Natural killer cell treated with Interleukin-12 subunit alpha and Interleukin-12 subunit beta and Interleukin-15 and Interleukin-18, amount 100 ng/mL, for 72 hours (primary cell): ENCODE data around the gene MIB1. TPM values are rescaled to one million over a fixed set of nuclear protein-coding genes. Genes with fewer than 3 reads are reported as not detected.
A peak's percentile ranks its signal among the peaks of the same experiment; 100 is the strongest.
"Not testable (repeated sequence)": the region's sequence is repeated elsewhere in the genome, so short reads cannot be mapped to it uniquely, and the experiment has no call there.

ENCODE experiments used
- ATAC-seq, 2 donors: fragments of 150-1000 bp; cut with Tn5 transposase in 1 of 2; sonication (Bioruptor Pico), chemical (Tn5 transposase) in 1 of 2; 2 replicates each; pipeline ENCODE4 v1.10.0; 2021
- DNase-seq: peaks from one replicate; pipeline ENCODE4 v3.0.0; 2022; ENCODE audit warnings: low spot score
- H3K27ac Mint-ChIP-seq, 2 donors: 1 replicate in 1 of 2; 2 replicates in 1 of 2; pipeline ENCODE4 v1.8.0; 2022; ENCODE audit warnings: mixed read lengths in 2 of 2, mild to moderate bottlenecking in 1 of 2, moderate library complexity in 1 of 2
- H3K27me3 Mint-ChIP-seq, 2 donors: 1 replicate in 1 of 2; 2 replicates in 1 of 2; pipeline ENCODE4 v1.8.0; 2022; ENCODE audit warnings: mixed read lengths in 2 of 2
- H3K36me3 Mint-ChIP-seq: one replicate; pipeline ENCODE4 v1.8.0; 2022; ENCODE audit warnings: mixed read lengths
- H3K4me1 Mint-ChIP-seq, 2 donors: 1 replicate in 1 of 2; 2 replicates in 1 of 2; pipeline ENCODE4 v1.8.0; 2022; ENCODE audit warnings: low read depth in 2 of 2, mixed read lengths in 2 of 2, mild to moderate bottlenecking in 1 of 2
- H3K4me3 Mint-ChIP-seq: one replicate; pipeline ENCODE4 v1.8.0; 2022; ENCODE audit warnings: mixed read lengths
- H3K9me3 Mint-ChIP-seq: 2 replicates; pipeline ENCODE4 v1.8.0; 2022; ENCODE audit warnings: mixed read lengths
- total RNA-seq, 2 donors: library from RNA; stranded (reverse); gene quantifications; one replicate each; pipeline ENCODE4 v1.2.3, GENCODE V29; 2022

The MIB1 gene
- total RNA-seq, 2 donors from 2014 or later = 20.1 to 30.3 TPM

DNA sequence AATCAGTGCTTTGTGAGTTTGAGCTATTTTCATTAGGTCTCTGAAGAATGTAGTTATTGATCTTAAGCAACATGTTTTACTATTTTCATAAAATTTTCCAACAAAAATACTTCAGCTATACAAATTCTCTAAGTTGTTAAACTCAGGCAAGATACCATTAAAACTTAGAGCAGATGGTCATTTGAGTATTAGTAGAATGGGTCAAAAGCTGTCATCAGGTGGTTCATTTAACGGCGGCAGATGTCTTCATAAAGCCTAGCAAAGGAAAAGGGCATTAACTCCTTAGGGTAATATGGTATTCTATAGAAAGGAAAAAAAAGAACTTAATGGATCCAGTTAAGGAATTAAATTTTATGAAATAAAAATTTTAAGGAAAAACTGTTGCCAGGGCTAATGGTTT, 19.2 kb downstream of the MIB1 start:
- no peaks in the 10 kb centered on the region for H3K36me3 Mint-ChIP-seq
- DNase-seq (no peak), ATAC-seq (no peak)
- H3K4me3 Mint-ChIP-seq = no peak overlapping the region
- no peaks in the 10 kb centered on the region for H3K9me3 Mint-ChIP-seq
- no peak overlapping the region for H3K27ac Mint-ChIP-seq
- H3K4me1 Mint-ChIP-seq = peaks cover 6 to 12% of the 10 kb centered on the region in 2 donors
- no peaks in the 10 kb centered on the region for H3K27me3 Mint-ChIP-seq

DNA sequence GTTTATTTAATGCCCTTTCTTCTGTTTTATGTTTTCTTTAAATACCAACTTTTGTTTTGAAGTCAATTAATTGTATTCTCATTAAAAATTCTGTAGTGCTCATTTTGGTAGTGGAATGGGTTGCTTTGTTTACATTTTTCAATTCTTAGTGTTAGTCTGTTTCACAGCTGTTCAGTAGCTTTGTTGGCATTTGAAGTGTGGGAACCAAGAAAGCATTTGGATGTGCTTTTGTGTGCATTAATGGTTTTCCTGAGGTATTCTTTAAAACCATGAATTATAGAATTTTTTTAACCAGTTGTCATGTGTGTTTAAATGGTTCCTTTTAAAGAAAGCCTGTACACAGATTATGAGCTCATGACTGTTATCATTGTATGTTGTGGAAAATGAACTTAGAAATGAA, 19.7 kb downstream of the MIB1 start:
- Mint-ChIP-seq H3K4me3 (no peak overlapping the region), H3K4me1 (peaks cover 6 to 12% of the 10 kb centered on the region in 2 donors), H3K9me3 (no peaks in the 10 kb centered on the region), H3K27me3 (no peaks in the 10 kb centered on the region), H3K27ac (no peak overlapping the region), H3K36me3 (no peaks in the 10 kb centered on the region)
- ATAC-seq (no peak), DNase-seq (no peak)

DNA sequence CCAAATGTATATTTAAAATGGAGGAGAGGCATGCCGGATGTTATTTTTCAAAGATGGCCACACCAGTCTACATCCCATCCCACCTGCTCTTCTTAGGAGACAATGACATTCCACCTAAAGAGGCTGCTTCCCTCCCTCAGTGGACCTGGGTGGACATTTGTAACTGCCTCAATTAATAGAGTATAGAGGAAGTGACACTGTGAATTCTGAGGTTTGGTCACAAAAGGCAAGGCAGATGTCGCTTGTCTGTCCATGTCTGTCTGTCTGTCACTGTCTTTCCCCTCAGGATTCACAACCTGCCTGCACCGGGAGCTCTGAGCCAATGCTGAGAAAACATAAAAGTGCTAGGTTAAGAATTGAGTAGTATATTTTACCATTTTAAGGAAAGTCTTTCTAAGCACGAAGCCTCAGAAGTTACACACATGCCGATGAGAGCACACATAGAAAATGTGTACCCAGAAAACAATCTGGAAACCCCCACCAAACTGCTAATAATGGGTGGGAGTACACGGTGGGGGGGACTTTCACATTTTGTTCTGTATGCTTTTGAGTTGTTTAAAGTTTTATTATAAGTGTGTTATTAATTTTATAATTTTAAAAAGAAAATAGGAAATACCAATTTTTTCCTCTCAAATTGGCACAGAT, 21.0 kb downstream of the MIB1 start:
- peaks cover 6 to 12% of the 10 kb centered on the region in 2 donors for H3K4me1 Mint-ChIP-seq
- no peaks in the 10 kb centered on the region for H3K9me3 Mint-ChIP-seq
- H3K27ac Mint-ChIP-seq = no peak overlapping the region
- ATAC-seq = no peak
- H3K27me3 Mint-ChIP-seq = no peaks in the 10 kb centered on the region
- H3K4me3 Mint-ChIP-seq = peak overlapping the region; percentile 15
- DNase-seq = no peak
- peaks cover 8% of the 10 kb centered on the region for H3K36me3 Mint-ChIP-seq

DNA sequence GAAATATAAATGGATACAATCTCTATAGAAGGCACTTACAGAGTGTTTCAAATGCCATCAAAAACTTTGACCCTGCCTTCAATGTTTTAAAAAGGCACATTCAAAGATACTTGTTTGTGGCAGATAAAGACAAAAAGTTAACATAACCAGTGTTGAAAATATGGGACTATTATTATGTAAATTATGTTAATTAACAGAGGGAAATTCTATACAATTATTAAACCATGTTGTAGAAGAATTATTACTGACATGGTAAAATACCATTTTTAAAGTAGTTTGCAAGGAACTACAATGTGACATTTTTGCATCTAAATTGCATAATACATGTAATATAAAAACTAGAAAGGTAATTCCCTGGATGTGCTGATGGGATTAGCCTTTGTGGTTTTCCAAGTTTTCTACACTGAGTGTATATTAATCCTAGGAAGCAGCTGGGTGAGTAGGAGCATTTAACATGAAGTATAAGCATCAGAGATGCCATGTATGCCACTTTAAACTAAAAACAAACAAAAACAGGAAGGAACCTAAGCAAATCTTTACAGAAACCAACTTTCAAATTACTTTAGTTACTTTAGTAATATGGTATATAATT, 21.7 kb downstream of the MIB1 start:
- no peak for ATAC-seq
- no peak overlapping the region for H3K27ac Mint-ChIP-seq
- H3K9me3 Mint-ChIP-seq = no peaks in the 10 kb centered on the region
- no peak overlapping the region for H3K4me3 Mint-ChIP-seq
- H3K4me1 Mint-ChIP-seq = peaks cover 6 to 12% of the 10 kb centered on the region in 2 donors
- H3K36me3 Mint-ChIP-seq = peaks cover 8% of the 10 kb centered on the region
- DNase-seq = no peak
- H3K27me3 Mint-ChIP-seq = no peaks in the 10 kb centered on the region

DNA sequence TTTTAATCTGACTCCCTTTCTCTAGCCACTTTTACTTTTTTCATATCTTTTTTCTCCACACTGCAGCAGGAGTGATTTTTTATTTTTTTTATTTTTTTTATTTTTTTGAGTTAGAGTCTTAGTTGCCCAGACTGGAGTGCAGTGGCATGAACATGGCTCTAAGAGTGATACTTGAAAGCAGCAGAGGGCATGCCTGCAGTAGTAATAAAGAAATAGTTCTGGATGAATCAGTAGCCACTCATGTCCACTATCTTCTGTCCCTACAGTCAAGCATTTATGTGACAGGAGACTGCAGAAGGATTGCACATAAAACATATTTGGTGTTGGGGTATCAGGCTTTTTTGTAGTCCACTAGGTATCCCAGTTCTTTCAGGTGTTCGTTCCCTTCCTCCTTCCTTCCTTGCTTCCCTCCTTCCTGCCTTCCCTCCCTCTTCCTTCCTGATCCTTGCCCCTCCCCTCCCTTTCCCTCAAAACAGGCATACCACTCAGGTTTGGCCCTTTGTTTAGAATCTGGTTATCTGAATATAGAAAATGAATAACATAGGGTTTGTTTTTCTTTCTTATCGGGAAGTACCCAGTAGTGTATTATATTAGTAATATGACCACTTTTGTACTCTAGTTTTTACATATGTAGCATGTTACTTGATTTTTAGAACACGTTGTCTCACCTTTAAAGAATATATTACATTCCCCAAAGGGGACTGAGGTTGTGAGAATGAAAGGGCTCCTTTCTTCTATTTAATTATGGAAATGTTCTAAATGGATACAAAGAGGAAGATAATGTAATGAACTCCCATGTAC, 23.5 kb downstream of the MIB1 start:
- Mint-ChIP-seq H3K4me3 (no peak overlapping the region), H3K27ac (no peak overlapping the region), H3K36me3 (peaks cover 8% of the 10 kb centered on the region)

DNA sequence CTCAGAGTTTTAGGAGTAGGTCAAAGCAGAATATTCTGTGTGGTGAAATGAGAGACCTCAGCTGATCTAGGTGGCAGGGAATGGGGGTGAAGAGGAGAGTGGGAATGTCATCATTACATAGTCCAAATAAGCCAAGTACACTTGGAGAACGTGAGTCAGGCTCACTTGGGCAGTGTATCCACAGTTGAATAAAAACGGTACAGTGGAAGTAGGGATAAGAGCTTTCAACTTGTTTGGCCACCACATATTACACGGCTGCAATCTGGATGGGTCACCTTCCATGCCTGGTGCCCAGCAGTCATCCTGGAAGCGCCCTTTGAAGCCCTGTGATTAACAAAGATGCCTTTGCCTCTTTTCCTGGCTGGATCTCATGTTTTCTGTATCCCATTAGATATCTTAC, 28.6 kb downstream of the MIB1 start:
- Mint-ChIP-seq H3K27me3 (no peaks in the 10 kb centered on the region), H3K36me3 (peaks cover 8% of the 10 kb centered on the region)
- ATAC-seq = no peak

More for the DNA sequence above, 23.5 kb downstream of the MIB1 start:
- ATAC-seq = no peak
- Mint-ChIP-seq H3K9me3 (no peaks in the 10 kb centered on the region), H3K4me1 (peaks cover 6 to 12% of the 10 kb centered on the region in 2 donors), H3K27me3 (no peaks in the 10 kb centered on the region)
- no peak for DNase-seq

DNA sequence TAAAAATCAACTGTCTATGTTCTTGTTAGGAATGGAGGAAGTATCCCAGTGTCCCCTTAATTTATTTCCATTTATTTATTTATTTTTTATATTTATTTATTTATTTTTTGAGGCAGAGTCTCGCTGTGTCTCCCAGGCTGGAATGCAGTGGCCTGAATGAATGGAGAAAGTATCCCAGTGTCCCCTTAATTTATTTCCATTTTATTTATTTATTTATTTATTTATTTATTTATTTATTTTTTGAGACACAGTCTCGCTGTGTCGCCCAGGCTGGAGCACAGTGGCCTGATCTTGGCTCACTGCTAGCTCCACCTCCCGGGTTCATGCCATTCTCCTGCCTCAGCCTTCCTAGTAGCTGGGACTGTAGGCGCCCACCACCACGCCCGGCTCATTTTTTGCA, 34.1 kb downstream of the MIB1 start:
- H3K4me3 Mint-ChIP-seq = no peak overlapping the region
- H3K27ac Mint-ChIP-seq = no peak overlapping the region
- ATAC-seq (no peak), DNase-seq (no peak)
- H3K36me3 Mint-ChIP-seq = peaks cover 5% of the 10 kb centered on the region
- no peaks in the 10 kb centered on the region for H3K27me3 Mint-ChIP-seq
- no peaks in the 10 kb centered on the region for H3K9me3 Mint-ChIP-seq
- H3K4me1 Mint-ChIP-seq = peaks cover 0 to 5% of the 10 kb centered on the region in 2 donors

More for the DNA sequence above, 28.6 kb downstream of the MIB1 start:
- DNase-seq = no peak
- Mint-ChIP-seq H3K4me1 (no peaks in the 10 kb centered on the region), H3K27ac (no peak overlapping the region), H3K4me3 (no peak overlapping the region), H3K9me3 (no peaks in the 10 kb centered on the region)

DNA sequence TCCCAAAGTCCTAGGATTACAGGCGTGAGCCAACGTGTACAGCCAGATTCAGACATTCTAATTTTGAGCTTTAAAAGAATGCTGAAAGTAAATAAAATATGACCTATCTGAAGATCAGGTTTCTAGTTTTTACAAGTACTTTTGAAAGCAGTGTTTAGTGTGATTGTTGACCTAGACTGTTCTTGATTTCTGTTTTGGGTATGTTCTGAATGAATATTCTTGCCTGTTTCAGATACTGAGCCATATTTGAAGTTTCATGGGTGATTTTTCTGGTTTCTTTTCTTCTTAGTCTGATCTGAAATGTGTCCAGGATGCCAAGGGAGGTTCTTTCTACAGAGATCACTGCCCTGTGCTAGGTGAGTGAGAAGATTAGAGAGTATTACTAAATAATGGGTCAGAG, 37.2 kb downstream of the MIB1 start:
- H3K4me3 Mint-ChIP-seq = no peak overlapping the region
- peaks cover 0 to 5% of the 10 kb centered on the region in 2 donors for H3K4me1 Mint-ChIP-seq
- DNase-seq = no peak
- no peak overlapping the region for H3K27ac Mint-ChIP-seq
- no peaks in the 10 kb centered on the region for H3K27me3 Mint-ChIP-seq
- H3K36me3 Mint-ChIP-seq = peaks cover 17% of the 10 kb centered on the region
- no peaks in the 10 kb centered on the region for H3K9me3 Mint-ChIP-seq
- no peak for ATAC-seq

DNA sequence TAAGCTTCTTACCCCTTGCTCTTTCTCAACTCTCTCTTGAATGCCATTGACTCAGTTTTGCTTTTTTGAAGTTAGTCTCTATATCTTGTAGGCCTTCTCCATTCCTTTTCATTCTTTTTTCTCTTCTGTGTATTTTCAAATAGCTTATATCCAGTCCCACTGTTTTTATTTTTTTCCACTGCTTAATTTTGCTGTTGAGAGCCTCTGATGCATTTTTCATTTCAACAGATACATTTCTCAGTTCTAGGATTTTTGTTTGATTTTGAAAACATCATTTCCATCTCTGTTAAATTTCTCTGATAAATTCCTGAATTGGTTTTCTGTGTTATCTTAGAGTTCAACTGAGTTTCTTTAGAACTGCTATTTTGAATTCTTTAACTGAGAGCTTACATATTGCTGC, 45.9 kb downstream of the MIB1 start:
- no peak for DNase-seq
- H3K4me1 Mint-ChIP-seq = peaks cover 0 to 2% of the 10 kb centered on the region in 2 donors
- H3K27me3 Mint-ChIP-seq = no peaks in the 10 kb centered on the region
- no peak for ATAC-seq
- no peak overlapping the region for H3K4me3 Mint-ChIP-seq
- H3K27ac Mint-ChIP-seq = no peak overlapping the region
- peaks cover 40% of the 10 kb centered on the region for H3K36me3 Mint-ChIP-seq
- peaks cover 8% of the 10 kb centered on the region for H3K9me3 Mint-ChIP-seq

DNA sequence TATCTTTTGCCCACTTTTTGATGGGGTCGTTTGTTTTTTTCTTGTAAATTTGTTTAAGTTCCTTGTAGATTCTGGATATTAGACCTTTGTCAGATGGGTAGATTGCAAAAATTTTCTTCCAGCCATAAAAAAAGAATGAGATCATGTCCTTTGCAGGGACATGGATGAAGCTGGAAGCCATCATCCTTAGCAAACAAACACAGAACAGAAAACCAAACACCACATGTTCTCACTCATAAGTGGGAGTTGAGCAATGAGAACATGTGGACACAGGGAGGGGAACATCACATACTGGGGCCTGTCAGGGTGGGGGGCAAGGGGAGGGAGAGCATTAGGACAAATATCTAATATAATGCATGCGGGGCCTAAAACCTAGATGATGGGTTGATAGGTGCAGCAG, 55.5 kb downstream of the MIB1 start:
- H3K36me3 Mint-ChIP-seq, H3K4me3 Mint-ChIP-seq, H3K9me3 Mint-ChIP-seq, H3K27ac Mint-ChIP-seq, H3K4me1 Mint-ChIP-seq, ATAC-seq, DNase-seq, H3K27me3 Mint-ChIP-seq: not testable (repeated sequence)

DNA sequence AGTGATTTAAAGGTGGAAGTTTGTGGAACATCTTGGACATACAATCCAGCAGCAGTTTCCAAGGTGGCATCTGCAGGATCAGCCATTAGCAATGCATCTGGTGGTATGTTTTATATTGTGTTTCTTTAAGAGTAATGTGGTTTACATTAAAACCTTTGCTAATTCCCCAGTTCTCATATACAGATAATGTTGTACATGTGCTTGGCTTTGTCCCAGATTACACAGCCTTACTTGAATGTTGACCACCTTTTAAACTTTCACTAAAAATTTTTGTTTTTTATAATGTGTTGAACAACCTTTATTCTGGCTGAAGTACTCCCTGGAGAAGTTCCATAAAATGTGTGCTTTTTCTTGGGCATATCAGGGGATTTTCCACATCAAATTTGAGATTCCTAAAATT, 57.5 kb downstream of the MIB1 start:
- no peaks in the 10 kb centered on the region for H3K27me3 Mint-ChIP-seq
- no peak for DNase-seq
- H3K4me3 Mint-ChIP-seq = no peak overlapping the region
- H3K4me1 Mint-ChIP-seq = peaks cover 0 to 9% of the 10 kb centered on the region in 2 donors
- peaks cover 7% of the 10 kb centered on the region for H3K36me3 Mint-ChIP-seq
- H3K27ac Mint-ChIP-seq = no peak overlapping the region
- no peaks in the 10 kb centered on the region for H3K9me3 Mint-ChIP-seq
- ATAC-seq = no peak

DNA sequence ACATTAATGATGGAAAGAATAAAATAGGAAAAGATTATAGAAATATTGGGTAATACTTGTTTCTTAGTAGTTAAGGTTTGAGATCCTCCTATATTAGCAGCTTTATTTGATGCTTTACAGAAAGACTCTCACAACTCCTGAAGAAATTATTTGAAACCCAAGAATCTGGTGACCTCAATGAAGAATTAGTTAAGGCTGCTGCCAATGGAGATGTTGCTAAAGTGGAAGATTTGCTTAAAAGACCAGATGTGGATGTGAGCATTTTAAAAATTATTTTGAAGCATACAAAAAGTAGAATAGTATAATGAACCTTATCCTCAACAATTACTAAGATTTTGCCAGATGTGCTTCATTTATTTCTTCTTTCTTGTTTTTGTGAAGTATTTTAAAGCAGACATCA, 59.1 kb downstream of the MIB1 start:
- DNase-seq (no peak), ATAC-seq (no peak)
- no peaks in the 10 kb centered on the region for H3K27me3 Mint-ChIP-seq
- H3K36me3 Mint-ChIP-seq = peaks cover 7% of the 10 kb centered on the region
- H3K9me3 Mint-ChIP-seq = no peaks in the 10 kb centered on the region
- no peak overlapping the region for H3K27ac Mint-ChIP-seq
- no peak overlapping the region for H3K4me3 Mint-ChIP-seq
- peaks cover 2 to 8% of the 10 kb centered on the region in 2 donors for H3K4me1 Mint-ChIP-seq

DNA sequence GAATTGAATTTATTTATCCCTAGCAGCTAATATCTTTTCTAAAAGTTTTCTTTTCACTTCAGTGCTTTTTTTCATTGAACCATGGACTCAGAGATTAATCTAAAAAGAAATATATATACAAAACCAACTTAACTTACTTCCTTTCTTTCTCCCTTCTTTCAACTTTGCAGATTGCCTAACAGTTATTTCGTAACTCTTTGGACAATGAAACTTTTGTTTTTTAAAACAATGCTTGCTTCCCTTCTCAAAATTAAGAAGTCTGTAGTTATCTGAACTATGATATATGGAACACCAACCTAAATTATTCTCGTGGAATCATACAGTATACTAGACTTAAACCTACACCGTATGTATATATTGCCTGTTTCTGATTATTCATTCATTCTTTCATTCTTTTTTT, 62.9 kb downstream of the MIB1 start:
- H3K4me3 Mint-ChIP-seq = no peak overlapping the region
- peaks cover 2 to 8% of the 10 kb centered on the region in 2 donors for H3K4me1 Mint-ChIP-seq
- DNase-seq (no peak), ATAC-seq (no peak)
- no peak overlapping the region for H3K27ac Mint-ChIP-seq
- no peaks in the 10 kb centered on the region for H3K27me3 Mint-ChIP-seq
- H3K9me3 Mint-ChIP-seq = no peaks in the 10 kb centered on the region
- H3K36me3 Mint-ChIP-seq = peaks cover 9% of the 10 kb centered on the region

DNA sequence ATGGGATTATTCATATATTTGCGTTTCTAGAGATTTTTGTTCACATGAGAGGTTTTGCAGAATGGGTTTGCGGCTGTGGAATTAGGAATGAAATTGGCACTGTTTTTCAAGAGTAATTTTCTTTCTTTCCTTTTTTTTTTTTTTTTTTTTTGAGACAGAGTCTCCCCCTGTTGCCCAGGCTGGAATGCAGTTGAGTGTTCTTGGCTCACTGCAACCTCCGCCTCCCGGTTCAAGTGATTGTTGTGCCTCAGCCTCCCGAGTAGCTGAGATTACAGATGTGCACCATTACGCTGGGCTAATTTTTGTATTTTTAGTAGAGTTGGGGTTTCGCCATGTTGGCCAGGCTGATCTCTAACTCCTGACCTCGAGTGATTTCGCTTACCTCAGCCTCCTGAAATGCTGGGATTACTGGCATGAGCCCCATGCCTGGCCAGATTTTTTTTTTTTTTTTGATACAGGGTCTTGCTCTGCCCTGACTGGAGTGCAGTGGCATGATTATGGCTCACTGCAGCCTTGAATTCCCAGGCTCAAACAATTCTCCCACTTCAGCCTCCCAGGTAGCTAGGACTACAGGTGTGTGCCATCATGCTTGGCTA, 65.3 kb downstream of the MIB1 start:
- H3K27ac Mint-ChIP-seq = no peak overlapping the region
- H3K9me3 Mint-ChIP-seq = no peaks in the 10 kb centered on the region
- H3K27me3 Mint-ChIP-seq = no peaks in the 10 kb centered on the region
- H3K4me1 Mint-ChIP-seq = peaks cover 2 to 8% of the 10 kb centered on the region in 2 donors
- DNase-seq (no peak), ATAC-seq (no peak)
- peaks cover 30% of the 10 kb centered on the region for H3K36me3 Mint-ChIP-seq
- H3K4me3 Mint-ChIP-seq = no peak overlapping the region
